ENCODE results near the gene CTCFL.

- TF ChIP-seq EZH2 (IDR thresholded peaks at IDR 0.05; ENCODE audit: insufficient read depth, poor library complexity, severe bottlenecking): no peak
- no peak for TF ChIP-seq EZH2phosphoT487 (IDR thresholded peaks at IDR 0.05; ENCODE audit: insufficient read depth, low read depth)
Measured at GRCh38 chr20:57559289-57559634, 34.3 kb upstream of the CTCFL start.

All from GM23248 (cell line).